Neuronal stem cell (in vitro differentiated cells): ENCODE measurements around the gene SAG.
"Not testable (repeated sequence)": the region's sequence is repeated elsewhere in the genome, so short reads cannot be mapped to it uniquely, and the experiment has no call there.

Experiments
- DNase-seq: peaks from one replicate; pipeline ENCODE4 v3.0.0-alpha.2; 2013; ENCODE audit warnings: low spot score
- H2AFZ ChIP-seq: one replicate; pipeline ENCODE4 v1.6.1; 2013; ENCODE audit warnings: mild to moderate bottlenecking, low read length, inconsistent platforms
- H2AK5ac ChIP-seq: 2 replicates; pipeline ENCODE4 v1.6.1; 2013; ENCODE audit warnings: low read depth, mild to moderate bottlenecking, inconsistent platforms, low read length, moderate library complexity, mixed read lengths
- H2BK120ac ChIP-seq: 2 replicates; pipeline ENCODE4 v1.6.1; 2013; ENCODE audit warnings: low read depth, mild to moderate bottlenecking, inconsistent platforms, low read length, moderate library complexity, mixed read lengths
- H2BK12ac ChIP-seq: one replicate; pipeline ENCODE4 v1.6.1; 2013; ENCODE audit warnings: low read length, inconsistent platforms
- H2BK15ac ChIP-seq: 2 replicates; pipeline ENCODE4 v1.6.1; 2013; ENCODE audit warnings: mild to moderate bottlenecking, low read length, inconsistent platforms, mixed read lengths
- H2BK5ac ChIP-seq: one replicate; pipeline ENCODE4 v1.6.1; 2013; ENCODE audit warnings: inconsistent platforms, mild to moderate bottlenecking, low read length, moderate library complexity
- H3K14ac ChIP-seq: one replicate; pipeline ENCODE4 v1.6.1; 2013; ENCODE audit warnings: low read length, inconsistent platforms
- H3K18ac ChIP-seq: 2 replicates; pipeline ENCODE4 v1.6.1; 2013; ENCODE audit warnings: low read length, inconsistent platforms
- H3K23ac ChIP-seq: 2 replicates; pipeline ENCODE4 v1.6.1; 2013; ENCODE audit warnings: low read depth, mild to moderate bottlenecking, mixed read lengths, low read length, inconsistent platforms; ENCODE audit not compliant: poor library complexity
- H3K27ac ChIP-seq: replicated peaks from 3 replicates; pipeline ENCODE4 v1.5.1; 2013; ENCODE audit warnings: low read length, inconsistent platforms
- H3K27me3 ChIP-seq, 3 experiments: 2 replicates each; pipeline ENCODE4 v1.6.1; 2013; ENCODE audit warnings: low read length in 3 of 3, mild to moderate bottlenecking in 2 of 3, inconsistent platforms in 1 of 3, low read depth in 1 of 3, mixed read lengths in 1 of 3, moderate library complexity in 1 of 3; ENCODE audit not compliant: control insufficient read depth in 3 of 3, insufficient read depth in 3 of 3
- H3K36me3 ChIP-seq, 2 donors: replicated peaks in 1 of 2; 2 replicates each; pipeline ENCODE4 v1.6.1; 2013; ENCODE audit warnings: low read length in 2 of 2; ENCODE audit not compliant: control insufficient read depth in 2 of 2, insufficient read depth in 2 of 2
- H3K4ac ChIP-seq: 2 replicates; pipeline ENCODE4 v1.6.1; 2013; ENCODE audit warnings: inconsistent platforms, mild to moderate bottlenecking, low read length, moderate library complexity
- H3K4me1 ChIP-seq, 2 donors: 1 replicate in 1 of 2; 2 replicates in 1 of 2; pipeline ENCODE4 v1.6.1; 2013; ENCODE audit warnings: low read length in 2 of 2, low read depth in 1 of 2; ENCODE audit not compliant: control insufficient read depth in 2 of 2, insufficient read depth in 1 of 2
- H3K4me2 ChIP-seq: one replicate; pipeline ENCODE4 v1.6.1; 2013; ENCODE audit warnings: mild to moderate bottlenecking, low read length, inconsistent platforms; ENCODE audit not compliant: insufficient read depth, poor library complexity, severe bottlenecking
- H3K4me3 ChIP-seq, 2 donors: 2 replicates each; pipeline ENCODE4 v1.5.1; 2013; ENCODE audit warnings: low read length in 2 of 2, mild to moderate bottlenecking in 2 of 2, inconsistent platforms in 1 of 2, moderate library complexity in 1 of 2
- H3K79me1 ChIP-seq: one replicate; pipeline ENCODE4 v1.6.1; 2013; ENCODE audit warnings: low read depth, mild to moderate bottlenecking, inconsistent platforms, low read length, moderate library complexity
- H3K9ac ChIP-seq: one replicate; pipeline ENCODE4 v1.6.1; 2013; ENCODE audit warnings: mild to moderate bottlenecking, low read depth, low read length, inconsistent platforms; ENCODE audit not compliant: poor library complexity
- H3K9me3 ChIP-seq, 2 donors: replicated peaks in 1 of 2; 2 replicates each; pipeline versions ENCODE3 to v1.6.1; 2013; ENCODE audit warnings: low read length in 2 of 2, mild to moderate bottlenecking in 2 of 2, inconsistent platforms in 1 of 2, low read depth in 1 of 2, mixed read lengths in 1 of 2, moderate library complexity in 1 of 2; ENCODE audit not compliant: control insufficient read depth in 2 of 2, insufficient read depth in 1 of 2
- H4K8ac ChIP-seq: one replicate; pipeline ENCODE4 v1.6.1; 2013; ENCODE audit warnings: low read depth, mild to moderate bottlenecking, inconsistent platforms, low read length, moderate library complexity
- H4K91ac ChIP-seq: one replicate; pipeline ENCODE4 v1.6.1; 2013; ENCODE audit warnings: low read length, low read depth, mild to moderate bottlenecking, inconsistent platforms; ENCODE audit not compliant: poor library complexity
- WGBS, 2 donors: extraction: QIAGEN DNeasy Blood & Tissue Kit; methylation state at CpG; one replicate each; pipeline ENCODE4 v1.1.7; 2013; ENCODE audit warnings: missing lambda C conversion rate in 2 of 2, mixed read lengths in 1 of 2; ENCODE audit not compliant: insufficient read length in 2 of 2, insufficient replicate concordance in 1 of 2; ENCODE audit errors: extremely low coverage in 2 of 2; 5-methylcytosine and 5-hydroxymethylcytosine counted together

SAG gene

GRCh38 chr2:233331536-233331935 lies 23.9 kb downstream of the SAG start:
- H2BK15ac ChIP-seq, result no peak overlapping the region
- no peak overlapping the region for H4K8ac ChIP-seq
- no peaks in the 10 kb centered on the region for H3K36me3 ChIP-seq
- DNase-seq, result no peak
- no peak overlapping the region for H3K4me2 ChIP-seq
- no peak overlapping the region for H3K4me3 ChIP-seq
- H3K79me1 ChIP-seq, result no peaks in the 10 kb centered on the region
- no peak overlapping the region for H4K91ac ChIP-seq
- peaks cover 2 to 6% of the 10 kb centered on the region in 2 donors for H3K9me3 ChIP-seq
- no peak overlapping the region for H2AK5ac ChIP-seq
- H2AFZ ChIP-seq, result no peak overlapping the region
- no peak overlapping the region for H3K18ac ChIP-seq
- no peak overlapping the region for H3K9ac ChIP-seq
- H2BK5ac ChIP-seq, result no peak overlapping the region
- H3K14ac ChIP-seq, result no peak overlapping the region
- peaks cover 0 to 82% (median 63%) of the 10 kb centered on the region in 3 experiments for H3K27me3 ChIP-seq
- H3K27ac ChIP-seq, result no peak overlapping the region
- no peak overlapping the region for H2BK120ac ChIP-seq
- peaks cover 7 to 12% of the 10 kb centered on the region in 2 donors for H3K4me1 ChIP-seq
- no peak overlapping the region for H2BK12ac ChIP-seq
- H3K4ac ChIP-seq, result no peak overlapping the region
- no CpG with 5 or more reads among the region's 15 CpGs for WGBS, 2 donors
- H3K23ac ChIP-seq, result no peak overlapping the region

- Histone ChIP-seq H2AK5ac (no peak overlapping the region), H3K9ac (no peak overlapping the region), H3K4me1 (peaks cover 7 to 12% of the 10 kb centered on the region in 2 donors), H3K27ac (no peak overlapping the region), H3K4ac (no peak overlapping the region), H2BK12ac (no peak overlapping the region), H3K36me3 (no peaks in the 10 kb centered on the region), H2BK15ac (no peak overlapping the region), H2BK120ac (no peak overlapping the region), H2AFZ (no peak overlapping the region), H3K4me3 (no peak overlapping the region), H3K4me2 (no peak overlapping the region), H3K79me1 (no peaks in the 10 kb centered on the region), H4K8ac (no peak overlapping the region), H2BK5ac (no peak overlapping the region), H3K9me3 (peaks cover 2 to 6% of the 10 kb centered on the region in 2 donors), H3K14ac (no peak overlapping the region), H3K18ac (no peak overlapping the region), H3K27me3 (peaks cover 0 to 82% (median 57%) of the 10 kb centered on the region in 3 experiments), H4K91ac (no peak overlapping the region), H3K23ac (no peak overlapping the region)
- no CpG with 5 or more reads among the region's 4 CpGs for WGBS, 2 donors
- no peak for DNase-seq
Measured at GRCh38 chr2:233332125-233332524, 24.5 kb downstream of the SAG start.

GRCh38 chr2:233334915-233335314 lies 27.3 kb downstream of the SAG start:
- no peak overlapping the region for H2BK120ac ChIP-seq
- no peak overlapping the region for H2AFZ ChIP-seq
- no peak overlapping the region for H2BK5ac ChIP-seq
- no peak overlapping the region for H3K27ac ChIP-seq
- peaks cover 0 to 6% of the 10 kb centered on the region in 2 donors for H3K9me3 ChIP-seq
- H2AK5ac ChIP-seq, result no peak overlapping the region
- peak overlapping the region; percentile 25 for H3K18ac ChIP-seq
- H3K4me2 ChIP-seq, result no peak overlapping the region
- no peak overlapping the region for H3K9ac ChIP-seq
- no peak overlapping the region for H4K8ac ChIP-seq
- peak overlapping the region; percentile 9 for H3K23ac ChIP-seq
- WGBS, 2 donors, result no CpG with 5 or more reads among the region's 11 CpGs
- no peak overlapping the region for H2BK15ac ChIP-seq
- H3K4ac ChIP-seq, result no peak overlapping the region
- H3K14ac ChIP-seq, result no peak overlapping the region
- peaks cover 0 to 84% (median 44%) of the 10 kb centered on the region in 3 experiments for H3K27me3 ChIP-seq
- H2BK12ac ChIP-seq, result no peak overlapping the region
- H3K4me3 ChIP-seq, result no peak overlapping the region
- no peaks in the 10 kb centered on the region for H3K36me3 ChIP-seq
- H3K79me1 ChIP-seq, result no peaks in the 10 kb centered on the region
- H3K4me1 ChIP-seq, result peaks cover 0 to under 1% of the 10 kb centered on the region in 2 donors
- H4K91ac ChIP-seq, result no peak overlapping the region
- DNase-seq, result no peak

GRCh38 chr2:233336091-233336490 lies 28.5 kb downstream of the SAG start:
- DNase-seq, H3K9me3 ChIP-seq, H3K36me3 ChIP-seq, H3K27ac ChIP-seq, H3K9ac ChIP-seq, H2BK12ac ChIP-seq, H2BK120ac ChIP-seq, H3K18ac ChIP-seq, H3K4me1 ChIP-seq, H2AK5ac ChIP-seq, H3K79me1 ChIP-seq, H3K4ac ChIP-seq, H2BK15ac ChIP-seq, H3K14ac ChIP-seq, H4K91ac ChIP-seq, H3K4me2 ChIP-seq, H3K23ac ChIP-seq, H3K4me3 ChIP-seq, H4K8ac ChIP-seq, H2BK5ac ChIP-seq, H2AFZ ChIP-seq: not testable (repeated sequence)
- no CpG with 5 or more reads among the region's 13 CpGs for WGBS, 2 donors
- H3K27me3 ChIP-seq, result peaks cover 0 to 89% (median 42%) of the 10 kb centered on the region in 3 experiments
